B cell (primary cell): ENCODE measurements around the gene PPOX.

Source experiments
- CTCF ChIP-seq: fragments of 200-600 bp; IDR thresholded peaks from one replicate; pipeline ENCODE4 v1.8.0; 2022; ENCODE audit warnings: antibody characterized with exemption, mild to moderate bottlenecking
- EZH2 ChIP-seq: IDR thresholded peaks from 2 replicates; pipeline ENCODE4 v1.6.1; 2012; ENCODE audit warnings: borderline replicate concordance, low read depth, mild to moderate bottlenecking, moderate library complexity, low read length; ENCODE audit not compliant: insufficient read depth, poor library complexity, severe bottlenecking

GRCh38 chr1:161138431-161138830 is 27.8 kb upstream of the PPOX start:
- no peak for TF ChIP-seq CTCF
- TF ChIP-seq EZH2, result no peak
